NT2/D1 (cell line): ENCODE data around the gene FBXL2.

Source experiments
- SUZ12 ChIP-seq: IDR thresholded peaks from 2 replicates; pipeline ENCODE4 v1.6.1; 2011; ENCODE audit not compliant: insufficient read length, insufficient read depth; ENCODE audit errors: extremely low read depth
- ZNF274 ChIP-seq: IDR thresholded peaks from 2 replicates; pipeline ENCODE4 v1.6.1; 2011; ENCODE audit warnings: mild to moderate bottlenecking, low read depth, low read length

DNA sequence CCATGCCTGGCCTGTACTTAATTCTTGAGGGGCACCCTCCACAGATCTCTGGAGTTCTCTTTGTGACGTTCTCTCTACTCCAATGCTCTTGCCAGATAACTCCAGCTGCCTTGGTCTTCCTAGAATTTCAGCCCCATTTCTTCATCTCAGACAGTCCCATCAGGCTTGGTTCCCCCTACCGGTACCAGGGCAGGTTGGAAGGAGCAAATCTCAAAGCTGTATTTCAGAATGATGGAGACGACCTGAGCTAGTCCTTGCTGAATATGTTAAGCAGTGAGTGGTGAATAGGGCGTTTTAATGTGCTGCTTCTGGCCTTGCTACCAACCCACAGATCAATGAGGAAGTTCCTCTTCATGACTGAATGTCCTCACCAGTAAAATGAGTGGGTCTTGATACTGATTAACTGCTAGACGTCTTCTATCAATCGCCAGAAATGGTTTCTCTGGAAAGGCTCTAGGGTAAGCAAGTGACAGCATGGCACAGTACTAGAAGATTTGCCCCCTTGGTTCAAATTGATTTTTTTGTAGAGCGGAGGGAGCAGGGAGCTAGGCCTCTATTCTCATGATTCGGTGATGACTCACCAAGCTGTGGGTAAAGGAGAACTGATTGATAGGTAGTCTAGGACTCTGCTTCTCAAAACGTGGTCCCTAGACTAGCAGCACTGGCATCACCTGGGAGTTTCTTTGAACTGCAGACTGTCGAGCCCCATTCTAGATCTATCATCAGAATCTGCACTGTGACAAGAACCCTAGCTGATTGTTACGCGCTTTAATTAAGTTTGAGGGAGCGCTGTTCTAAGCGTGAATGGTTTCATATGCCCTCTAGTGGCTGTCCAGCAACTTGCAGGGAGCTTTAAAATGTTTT lies 95.2 kb downstream of the FBXL2 start:
- no peak for TF ChIP-seq ZNF274
- no peak for TF ChIP-seq SUZ12
